Islet of Langerhans (tissue), 1 donor: ENCODE measurements around the gene GHRHR.

Experiments used
- FAIRE-seq: peaks from one replicate; lab custom pipeline; 2011; peaks lifted over from hg19 to GRCh38; lab: Jason Lieb, UNC

Gene GHRHR

DNA sequence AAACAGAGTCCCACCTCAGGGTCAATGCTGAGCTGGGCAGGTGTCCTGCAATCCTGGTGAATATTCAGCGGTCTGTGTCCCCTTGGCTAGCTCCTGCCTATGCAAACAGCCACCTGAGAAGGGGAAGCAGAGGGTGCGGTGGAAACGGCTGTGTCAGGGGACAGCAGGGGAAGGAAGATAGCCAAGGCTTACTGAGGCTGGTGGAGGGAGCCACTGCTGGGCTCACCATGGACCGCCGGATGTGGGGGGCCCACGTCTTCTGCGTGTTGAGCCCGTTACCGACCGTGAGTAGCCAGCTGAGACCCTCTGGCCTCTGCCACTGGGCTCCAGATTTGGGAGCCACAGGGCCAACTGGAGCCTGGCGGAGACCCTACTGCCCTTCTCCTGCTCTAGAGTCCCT is at the start of gene GHRHR:
GHRHR (plus strand) TSS at position 112 of the 400 bp plus-strand sequence; CDS start at position 228, 116 bp downstream.
- no peak for FAIRE-seq

DNA sequence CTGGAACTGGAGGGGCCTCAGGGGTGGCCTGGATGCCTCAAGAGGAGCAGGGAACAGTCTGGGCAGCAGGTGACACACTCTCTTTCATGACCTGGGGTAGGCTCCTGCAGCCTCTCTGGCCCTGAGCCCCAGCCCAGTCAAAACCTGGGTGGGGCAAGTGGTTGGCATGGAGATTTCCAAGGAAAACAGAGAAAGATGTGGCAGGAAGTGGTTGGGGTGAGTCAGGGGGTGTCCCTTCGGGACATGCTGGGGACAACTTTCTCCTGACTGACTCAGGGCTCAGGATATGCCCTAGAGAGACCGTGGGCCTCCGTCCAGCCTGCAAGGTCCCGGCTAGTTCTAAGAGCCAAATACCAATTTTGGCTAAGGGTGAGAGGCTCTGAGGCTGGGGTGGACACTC is 49.2 kb upstream of the GHRHR start:
- no peak for FAIRE-seq

GRCh38 chr7:30915005-30915601 is 48.6 kb upstream of the GHRHR start:
- no peak for FAIRE-seq

- no peak for FAIRE-seq
These were observed 48.0 kb upstream of the GHRHR start for GRCh38 chr7:30915751-30916150.

- no peak for FAIRE-seq
These were observed 47.5 kb upstream of the GHRHR start for GRCh38 chr7:30916255-30916654.

- FAIRE-seq, result no peak
These were observed 47.0 kb upstream of the GHRHR start for GRCh38 chr7:30916767-30917166.

DNA sequence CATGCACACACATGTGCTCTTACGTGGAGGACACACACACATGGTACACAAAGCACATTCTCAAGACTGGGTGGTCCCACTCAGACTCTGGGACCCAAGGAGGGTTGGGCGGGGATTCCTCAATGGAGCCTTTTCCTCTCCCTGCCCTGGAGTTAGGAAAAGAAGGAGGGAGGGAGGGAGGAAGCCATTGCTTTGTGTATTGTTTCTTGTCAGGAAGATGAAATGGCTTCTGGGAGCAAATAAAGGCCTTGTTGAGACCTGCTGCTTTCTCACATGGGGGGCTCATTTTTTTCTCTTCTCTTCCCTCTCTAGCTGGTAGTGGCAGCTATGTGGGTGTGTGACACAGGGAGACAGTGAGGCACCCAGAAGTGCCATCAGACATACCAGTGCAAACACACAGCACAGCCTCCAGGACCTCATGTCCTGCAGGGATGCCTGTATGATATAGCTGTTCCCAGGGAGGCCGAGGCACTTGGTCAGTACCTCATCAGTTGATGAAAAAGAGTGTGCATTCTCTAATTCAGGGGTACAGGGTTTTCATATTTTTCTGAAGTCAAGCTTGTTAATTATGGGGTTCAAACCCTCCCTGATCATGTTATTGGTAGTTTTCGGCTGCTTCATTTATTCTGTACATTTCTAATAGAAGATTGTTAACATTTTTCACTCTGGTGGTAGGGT is 46.4 kb upstream of the GHRHR start:
- FAIRE-seq, result no peak

DNA sequence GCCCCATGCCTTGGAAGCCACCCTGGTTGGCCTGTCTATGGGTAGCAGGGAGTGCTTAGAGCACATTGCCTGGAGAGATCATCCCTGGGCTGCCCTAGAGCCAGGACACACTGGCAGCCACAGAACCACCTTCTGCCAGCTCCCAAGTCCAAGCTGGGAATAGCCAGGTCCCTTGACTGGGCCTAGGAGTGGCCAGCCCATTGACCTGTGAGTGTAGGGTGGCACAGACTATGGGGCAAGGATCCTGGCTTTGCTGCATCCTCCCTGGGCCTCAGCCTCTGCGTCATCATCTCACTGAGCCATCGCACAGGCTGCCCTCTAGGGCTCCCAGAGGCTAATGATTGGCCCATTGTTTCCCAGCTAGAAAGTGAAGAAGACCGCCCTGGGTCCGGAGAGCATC is 45.1 kb upstream of the GHRHR start:
- no peak for FAIRE-seq

DNA sequence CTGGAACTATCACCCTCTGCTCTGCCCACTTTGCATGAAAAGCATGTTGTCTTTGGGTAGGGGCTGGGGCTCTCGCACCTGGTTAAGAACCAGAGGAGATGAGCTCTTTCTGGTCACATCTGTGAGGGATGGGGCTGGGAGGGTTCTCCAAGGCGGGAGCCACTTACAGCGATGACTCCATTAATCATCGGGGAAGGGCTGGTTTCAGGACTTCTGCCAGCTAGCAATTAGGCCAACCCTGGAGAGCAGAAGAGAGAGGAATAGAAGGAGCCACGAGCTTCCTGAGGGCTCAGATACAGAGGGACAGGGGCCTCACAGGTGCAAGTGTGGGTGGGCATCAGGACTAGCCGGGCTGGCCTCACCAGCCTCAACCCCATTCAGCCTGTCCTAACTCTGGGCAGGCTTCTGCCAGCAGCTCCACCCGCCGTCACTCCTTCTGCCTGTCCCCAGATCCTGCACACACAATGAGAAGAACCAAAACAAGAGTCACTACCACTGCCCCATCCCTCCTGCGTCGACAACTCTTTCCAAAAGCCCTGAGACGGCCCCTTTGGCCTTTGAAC is 43.7 kb upstream of the GHRHR start:
- no peak for FAIRE-seq

- no peak for FAIRE-seq
These were observed 42.9 kb upstream of the GHRHR start for GRCh38 chr7:30920584-30921539.

- FAIRE-seq, result no peak
These were observed 42.0 kb upstream of the GHRHR start for GRCh38 chr7:30921540-30922401.

GRCh38 chr7:30922596-30922995 is 41.2 kb upstream of the GHRHR start:
- no peak for FAIRE-seq

GRCh38 chr7:30923009-30923773 is 40.6 kb upstream of the GHRHR start:
- no peak for FAIRE-seq

GRCh38 chr7:30923774-30924413 is 39.9 kb upstream of the GHRHR start:
- FAIRE-seq, result no peak

DNA sequence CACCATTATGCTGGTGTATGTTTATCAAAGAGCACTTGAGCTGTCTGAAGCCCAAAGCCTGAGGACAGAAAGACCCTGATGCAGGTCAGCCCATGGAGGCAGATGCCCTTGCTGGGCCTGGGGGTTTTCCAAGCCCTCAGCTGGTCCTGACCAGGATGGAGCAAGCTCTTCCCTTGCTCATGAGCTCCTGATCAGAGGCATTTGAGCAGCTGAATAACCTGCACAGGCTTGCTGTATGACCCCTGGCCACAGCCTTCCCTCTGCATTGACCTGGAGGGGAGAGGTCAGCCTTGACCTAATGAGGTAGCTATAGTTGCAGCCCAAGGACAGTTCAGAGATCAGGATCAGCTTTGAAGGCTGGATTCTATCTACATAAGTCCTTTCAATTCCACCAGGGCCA is 39.1 kb upstream of the GHRHR start:
- FAIRE-seq, result no peak

DNA sequence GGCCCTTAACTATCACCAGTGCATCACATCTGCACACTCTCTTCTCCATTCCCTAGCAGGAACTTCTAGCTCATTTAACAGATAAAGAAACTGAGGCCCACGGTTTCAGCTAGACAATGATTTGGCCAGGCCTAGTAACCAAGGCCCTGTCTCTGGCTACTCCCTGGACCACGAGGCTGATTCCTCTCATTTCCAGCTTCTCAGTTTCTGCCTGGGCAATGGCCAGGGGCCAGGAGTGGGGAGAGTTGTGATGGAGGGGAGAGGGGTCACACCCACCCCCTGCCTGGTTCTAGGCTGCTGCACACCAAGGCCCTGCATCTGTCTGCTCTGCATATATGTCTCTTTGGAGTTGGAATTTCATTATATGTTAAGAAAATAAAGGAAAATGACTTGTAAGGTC is 38.6 kb upstream of the GHRHR start:
- no peak for FAIRE-seq

DNA sequence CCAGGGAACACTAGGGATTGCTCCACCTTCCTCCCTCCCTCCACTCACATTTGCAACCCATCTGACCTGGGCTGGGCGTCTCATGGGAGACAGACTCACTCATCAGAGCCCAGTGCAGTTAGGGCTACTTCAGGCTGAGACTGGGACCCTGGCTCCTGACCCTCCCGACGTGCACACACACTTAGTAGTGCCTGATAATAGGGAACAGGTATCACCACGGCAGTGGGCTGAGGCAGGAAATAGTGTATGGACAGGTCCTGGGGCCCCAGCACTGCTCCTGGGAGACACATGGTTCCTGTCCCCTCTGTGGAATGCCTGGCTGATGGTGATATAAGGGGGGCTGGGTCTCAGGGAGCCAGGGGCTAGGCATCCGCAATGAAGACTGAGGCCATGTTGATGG is 37.8 kb upstream of the GHRHR start:
- no peak for FAIRE-seq

- no peak for FAIRE-seq
These were observed 37.4 kb upstream of the GHRHR start for GRCh38 chr7:30926313-30926712.

- FAIRE-seq, result no peak
These were observed 36.7 kb upstream of the GHRHR start for GRCh38 chr7:30927040-30927439.

GRCh38 chr7:30927559-30927958 is 36.2 kb upstream of the GHRHR start:
- no peak for FAIRE-seq
